CD4-positive, alpha-beta T cell (primary cell): ENCODE data around the gene POLR3K. TPM values are rescaled to one million over a fixed set of nuclear protein-coding genes. Genes with fewer than 3 reads are reported as not detected.

Experiments used
- ATAC-seq: fragments of 200-7000 bp; cut with Tn5 transposase; one replicate; pipeline ENCODE4 v1.10.0; 2022; ENCODE audit warnings: mild to moderate bottlenecking; ENCODE audit not compliant: poor library complexity
- CTCF ChIA-PET: fragments of 350-600 bp; sonication (Branson Sonifier 250); formaldehyde crosslinking; loops from one replicate; lab custom pipeline; 2021; ENCODE audit warnings: antibody characterized with exemption, inconsistent platforms; lab: Charles Lee
- POLR2A ChIA-PET: fragments of 350-600 bp; sonication (Branson Sonifier 250); formaldehyde crosslinking; loops from one replicate; lab custom pipeline; 2021; ENCODE audit warnings: antibody characterized with exemption, inconsistent platforms; lab: Charles Lee
- DNase-seq, 14 experiments: peaks; one replicate each; pipeline ENCODE4 v3.0.0-alpha.2; 2013 to 2020; ENCODE audit warnings: mixed read lengths in 2 of 14
- H3K27ac ChIP-seq, 2 donors: one replicate each; pipeline versions ENCODE4 v1.5.1 to v1.7.0; 2013; ENCODE audit warnings: low read length in 2 of 2, low read depth in 1 of 2, mild to moderate bottlenecking in 1 of 2
- H3K27me3 ChIP-seq, 2 experiments: 1 replicate in 1 of 2; 2 replicates in 1 of 2; pipeline versions ENCODE4 v1.6.1 to v1.7.0; 2013; ENCODE audit warnings: low read length in 2 of 2, control low read depth in 1 of 2, mild to moderate bottlenecking in 1 of 2, moderate library complexity in 1 of 2; ENCODE audit not compliant: insufficient read depth in 2 of 2, control insufficient read depth in 1 of 2
- H3K36me3 ChIP-seq: one replicate; pipeline ENCODE4 v1.6.1; 2013; ENCODE audit warnings: low read length, control low read depth; ENCODE audit not compliant: insufficient read depth
- H3K4me1 ChIP-seq: one replicate; pipeline ENCODE4 v1.6.1; 2013; ENCODE audit warnings: low read length, control low read depth; ENCODE audit not compliant: insufficient read depth
- H3K4me3 ChIP-seq: one replicate; pipeline ENCODE4 v1.5.1; 2013; ENCODE audit warnings: mild to moderate bottlenecking, low read length, moderate library complexity
- H3K9me3 ChIP-seq, 2 experiments: 1 replicate in 1 of 2; 2 replicates in 1 of 2; pipeline versions ENCODE4 v1.6.1 to v1.7.0; 2013; ENCODE audit warnings: low read length in 2 of 2, mild to moderate bottlenecking in 2 of 2, control low read depth in 1 of 2, moderate library complexity in 1 of 2; ENCODE audit not compliant: control insufficient read depth in 1 of 2, insufficient read depth in 1 of 2
- H3K27ac Mint-ChIP-seq: one replicate; pipeline ENCODE4 v1.8.0; 2020; ENCODE audit warnings: mixed read lengths
- H3K27me3 Mint-ChIP-seq: one replicate; pipeline ENCODE4 v1.8.0; 2021; ENCODE audit warnings: mixed read lengths
- H3K36me3 Mint-ChIP-seq: one replicate; pipeline ENCODE4 v1.8.0; 2021; ENCODE audit warnings: low read depth, mixed read lengths
- H3K4me1 Mint-ChIP-seq: one replicate; pipeline ENCODE4 v1.8.0; 2021; ENCODE audit warnings: low read depth, mixed read lengths
- H3K4me3 Mint-ChIP-seq: one replicate; pipeline ENCODE4 v1.8.0; 2020; ENCODE audit warnings: mild to moderate bottlenecking, mixed read lengths
- H3K9me3 Mint-ChIP-seq: one replicate; pipeline ENCODE4 v1.8.0; 2020; ENCODE audit warnings: mixed read lengths
- intact Hi-C, 2 experiments: fragments of 100-400 bp; cut with DNase I in 1 of 2; cut with micrococcal nuclease in 1 of 2; formaldehyde crosslinking; loops; one replicate each; pipeline versions ENCODE4 v1.15.1 to v1.9.0; 2023 to 2025; cut with DNase I, micrococcal nuclease
- total RNA-seq, 174 experiments: library from RNA in 2 of 174; stranded (reverse) in 2 of 174; gene quantifications; one replicate each; pipeline ENCODE4 v1.2.3 and lab custom pipeline; 2021 to 2026
- TF ChIP-seq, protein P1 (sequence below): fragments of 200-600 bp; IDR thresholded peaks from one replicate; pipeline ENCODE4 v1.8.0; 2022; ENCODE audit warnings: antibody characterized with exemption, mild to moderate bottlenecking

POLR3K gene
- total RNA-seq, 2 experiments from 2014 or later, result 4.1 TPM

DNA sequence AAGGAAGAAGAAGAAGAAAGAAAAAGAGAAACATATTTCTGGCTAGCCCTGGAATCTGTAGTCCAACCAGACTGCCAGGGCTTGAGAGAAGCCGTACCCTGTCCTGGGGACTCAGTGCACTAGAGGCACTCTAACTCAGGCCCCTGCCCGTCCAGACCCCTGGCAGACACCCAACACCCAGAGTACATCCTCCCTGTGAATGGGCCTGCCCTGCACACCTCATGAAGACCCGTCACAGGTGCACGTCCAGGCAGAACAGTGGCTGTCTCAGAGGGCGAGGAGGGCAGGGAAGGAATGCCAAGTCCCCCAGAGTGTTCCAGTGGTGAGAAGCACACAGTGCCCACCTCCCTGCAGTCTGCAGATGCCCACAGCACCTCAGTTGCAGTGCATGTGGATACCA is 47.6 kb upstream of the POLR3K start:
- no peaks in the 10 kb centered on the region for H3K27me3 ChIP-seq
- H3K4me1 ChIP-seq, result peaks cover 9% of the 10 kb centered on the region
- Mint-ChIP-seq H3K4me3 (no peak overlapping the region), H3K27ac (no peak overlapping the region), H3K9me3 (no peaks in the 10 kb centered on the region), H3K36me3 (peaks cover 33% of the 10 kb centered on the region), H3K4me1 (peaks cover 6% of the 10 kb centered on the region), H3K27me3 (no peaks in the 10 kb centered on the region)
- no peak overlapping the region for H3K27ac ChIP-seq
- POLR2A ChIA-PET, result no interaction called here
- intact Hi-C loops, result no loop called here
- peaks cover 22% of the 10 kb centered on the region for H3K36me3 ChIP-seq
- ATAC-seq, result no peak
- TF ChIP-seq, protein P1, sequence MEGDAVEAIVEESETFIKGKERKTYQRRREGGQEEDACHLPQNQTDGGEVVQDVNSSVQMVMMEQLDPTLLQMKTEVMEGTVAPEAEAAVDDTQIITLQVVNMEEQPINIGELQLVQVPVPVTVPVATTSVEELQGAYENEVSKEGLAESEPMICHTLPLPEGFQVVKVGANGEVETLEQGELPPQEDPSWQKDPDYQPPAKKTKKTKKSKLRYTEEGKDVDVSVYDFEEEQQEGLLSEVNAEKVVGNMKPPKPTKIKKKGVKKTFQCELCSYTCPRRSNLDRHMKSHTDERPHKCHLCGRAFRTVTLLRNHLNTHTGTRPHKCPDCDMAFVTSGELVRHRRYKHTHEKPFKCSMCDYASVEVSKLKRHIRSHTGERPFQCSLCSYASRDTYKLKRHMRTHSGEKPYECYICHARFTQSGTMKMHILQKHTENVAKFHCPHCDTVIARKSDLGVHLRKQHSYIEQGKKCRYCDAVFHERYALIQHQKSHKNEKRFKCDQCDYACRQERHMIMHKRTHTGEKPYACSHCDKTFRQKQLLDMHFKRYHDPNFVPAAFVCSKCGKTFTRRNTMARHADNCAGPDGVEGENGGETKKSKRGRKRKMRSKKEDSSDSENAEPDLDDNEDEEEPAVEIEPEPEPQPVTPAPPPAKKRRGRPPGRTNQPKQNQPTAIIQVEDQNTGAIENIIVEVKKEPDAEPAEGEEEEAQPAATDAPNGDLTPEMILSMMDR, result no peak
- no peak overlapping the region for H3K4me3 ChIP-seq
- no peaks in the 10 kb centered on the region for H3K9me3 ChIP-seq
- CTCF ChIA-PET, result no interaction called here
- no peak for DNase-seq

GRCh38 chr16:97822-98221 is 44.4 kb upstream of the POLR3K start:
- Histone ChIP-seq H3K36me3 (peaks cover 15% of the 10 kb centered on the region), H3K4me3 (no peak overlapping the region), H3K9me3 (no peaks in the 10 kb centered on the region), H3K4me1 (peaks cover 9% of the 10 kb centered on the region), H3K27ac (no peak overlapping the region), H3K27me3 (no peaks in the 10 kb centered on the region)
- TF ChIP-seq, protein P1, result no peak
- no peak for ATAC-seq
- POLR2A ChIA-PET, result interaction anchor here (1.4 kb wide), 1 partner anchor 45 kb away, joined by 4 read pairs; the partner anchor contains the start of genes POLR3K and SNRNP25
- Mint-ChIP-seq H3K27me3 (no peaks in the 10 kb centered on the region), H3K9me3 (no peaks in the 10 kb centered on the region), H3K36me3 (peaks cover 30% of the 10 kb centered on the region), H3K27ac (no peak overlapping the region), H3K4me1 (peaks cover 6% of the 10 kb centered on the region), H3K4me3 (no peak overlapping the region)
- no peak for DNase-seq
- intact Hi-C loops, result loop anchor here (1.0 kb wide), 1 partner anchor 33 kb away; no protein-coding TSS in a partner anchor
- CTCF ChIA-PET, result interaction anchor here (2.2 to 4.2 kb wide), 3 partner anchors 9 to 33 kb away, joined by 12 to 105 read pairs (median 13); no protein-coding TSS in a partner anchor

- DNase-seq, result peak; percentile 81 to 94 (median 87)
- peak; percentile 100 for ATAC-seq
- peaks cover 22% of the 10 kb centered on the region for H3K36me3 Mint-ChIP-seq
- H3K9me3 Mint-ChIP-seq, result no peaks in the 10 kb centered on the region
- H3K27ac ChIP-seq, result no peak overlapping the region
- intact Hi-C loops, result loop anchor here (1.0 kb wide), 1 partner anchor 32 kb away; no protein-coding TSS in a partner anchor
- TF ChIP-seq, protein P1, result peak; percentile 95
- ChIA-PET CTCF (interaction anchor here (0.6 to 4.2 kb wide), 20 partner anchors 10 to 273 kb away, joined by 3 to 105 read pairs (median 4); partner anchors contain the start of genes FAM234A, MRPL28, POLR3K and RHBDF1), POLR2A (interaction anchor here (0.6 to 2.1 kb wide), 5 partner anchors 12 to 44 kb away, joined by 3 to 6 read pairs (median 4); partner anchors contain the start of genes MPG, POLR3K and SNRNP25)
- no peaks in the 10 kb centered on the region for H3K27me3 ChIP-seq
- peaks cover 9% of the 10 kb centered on the region for H3K4me1 ChIP-seq
- no peaks in the 10 kb centered on the region for H3K27me3 Mint-ChIP-seq
- H3K4me1 Mint-ChIP-seq, result peaks cover 6% of the 10 kb centered on the region
- no peaks in the 10 kb centered on the region for H3K9me3 ChIP-seq
- H3K27ac Mint-ChIP-seq, result no peak overlapping the region
- no peak overlapping the region for H3K4me3 Mint-ChIP-seq
- H3K4me3 ChIP-seq, result no peak overlapping the region
- H3K36me3 ChIP-seq, result peaks cover 15% of the 10 kb centered on the region
Observed at GRCh38 chr16:96935-97381, 43.5 kb upstream of the POLR3K start.
